SK-N-SH treated with all-trans-retinoic acid at 6 μM for 48 hours (cell line): ENCODE results near the gene LPAR2.

Experiments
- ARNTL ChIP-seq: fragments of 450-650 bp; formaldehyde crosslinking; IDR thresholded peaks from 2 replicates; pipeline ENCODE4 v1.5.0; 2020; ENCODE audit warnings: low read depth, mild to moderate bottlenecking, moderate library complexity, borderline replicate concordance
- PPARA ChIP-seq: fragments of 250-450 bp; sonication (Bioruptor Pico); IDR thresholded peaks from 2 replicates; pipeline ENCODE4 v1.5.0; 2020; ENCODE audit warnings: mild to moderate bottlenecking, borderline replicate concordance
- SNAI2 ChIP-seq: fragments of 250-450 bp; sonication (Bioruptor Pico); IDR thresholded peaks from 2 replicates; pipeline ENCODE4 v1.5.0; 2020; ENCODE audit warnings: mild to moderate bottlenecking, moderate library complexity
- ZC3H10 ChIP-seq: fragments of 250-450 bp; sonication (Bioruptor Pico); IDR thresholded peaks from 2 replicates; pipeline ENCODE4 v1.5.1; 2021; ENCODE audit warnings: mild to moderate bottlenecking, moderate library complexity
- ZFP3 ChIP-seq: fragments of 250-450 bp; sonication (Bioruptor Pico); IDR thresholded peaks from 2 replicates; pipeline ENCODE4 v1.5.0; 2020; ENCODE audit warnings: mild to moderate bottlenecking, moderate library complexity
- TF ChIP-seq, protein P1 (sequence below): fragments of 250-450 bp; sonication (Bioruptor Pico); IDR thresholded peaks from 2 replicates; pipeline ENCODE4 v1.5.1; 2021; ENCODE audit warnings: mild to moderate bottlenecking, moderate library complexity
- TF ChIP-seq, protein P2 (sequence below): fragments of 250-450 bp; sonication (Bioruptor Pico); IDR thresholded peaks from 2 replicates; pipeline ENCODE4 v1.8.0; 2021; ENCODE audit warnings: low read depth, mild to moderate bottlenecking, moderate library complexity, borderline replicate concordance
- TF ChIP-seq, protein P3 (sequence below): fragments of 250-450 bp; sonication (Bioruptor Pico); IDR thresholded peaks from 2 replicates; pipeline ENCODE4 v1.8.0; 2020; ENCODE audit warnings: mild to moderate bottlenecking, moderate library complexity, borderline replicate concordance

DNA sequence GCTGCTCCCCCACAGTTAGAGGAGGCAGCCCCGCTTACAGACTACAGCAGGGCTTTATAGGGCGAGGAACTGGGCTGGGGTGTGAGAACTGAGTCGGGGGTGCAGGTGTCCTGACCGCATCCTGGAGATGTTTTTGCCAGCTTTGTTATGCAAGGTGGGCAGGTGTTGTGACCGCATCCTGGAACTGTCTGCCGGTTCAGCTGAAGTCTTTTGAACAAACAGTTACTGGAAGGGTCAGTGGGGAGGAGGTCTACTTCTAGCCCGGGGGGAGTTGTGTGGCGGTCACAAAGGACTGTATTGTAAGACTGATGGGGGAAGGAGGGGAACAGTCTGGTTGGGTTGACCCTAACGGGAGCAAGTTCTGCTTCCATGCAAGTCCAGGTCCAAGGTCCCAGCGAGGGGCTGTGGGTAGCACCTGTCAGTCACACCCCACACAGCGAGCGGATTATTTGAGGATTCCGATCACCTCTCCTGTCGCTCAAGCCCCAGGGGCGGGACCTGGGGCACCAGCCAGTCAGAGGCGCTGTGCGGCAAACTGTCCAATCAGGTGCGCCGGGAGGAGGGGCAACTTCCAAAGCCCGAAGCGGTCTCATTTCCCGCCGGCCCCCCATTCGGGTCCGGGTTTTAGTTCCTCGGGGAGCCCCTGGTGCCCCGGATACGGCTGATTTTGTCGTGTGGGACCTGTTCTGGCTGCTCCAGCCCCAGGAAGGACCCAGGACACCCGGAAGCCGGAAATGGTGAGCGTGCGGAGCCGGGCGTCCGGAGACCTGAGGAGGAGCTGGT lies 40.4 kb upstream of the LPAR2 start, which contains the start of gene ZNF101:
- TF ChIP-seq, protein P1, sequence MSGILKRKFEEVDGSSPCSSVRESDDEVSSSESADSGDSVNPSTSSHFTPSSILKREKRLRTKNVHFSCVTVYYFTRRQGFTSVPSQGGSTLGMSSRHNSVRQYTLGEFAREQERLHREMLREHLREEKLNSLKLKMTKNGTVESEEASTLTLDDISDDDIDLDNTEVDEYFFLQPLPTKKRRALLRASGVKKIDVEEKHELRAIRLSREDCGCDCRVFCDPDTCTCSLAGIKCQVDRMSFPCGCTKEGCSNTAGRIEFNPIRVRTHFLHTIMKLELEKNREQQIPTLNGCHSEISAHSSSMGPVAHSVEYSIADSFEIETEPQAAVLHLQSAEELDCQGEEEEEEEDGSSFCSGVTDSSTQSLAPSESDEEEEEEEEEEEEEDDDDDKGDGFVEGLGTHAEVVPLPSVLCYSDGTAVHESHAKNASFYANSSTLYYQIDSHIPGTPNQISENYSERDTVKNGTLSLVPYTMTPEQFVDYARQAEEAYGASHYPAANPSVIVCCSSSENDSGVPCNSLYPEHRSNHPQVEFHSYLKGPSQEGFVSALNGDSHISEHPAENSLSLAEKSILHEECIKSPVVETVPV (CRISPR knock-in tag) = no peak
- TF ChIP-seq ZC3H10 (CRISPR knock-in tag) = no peak
- TF ChIP-seq PPARA (CRISPR knock-in tag) = no peak
- TF ChIP-seq ARNTL (CRISPR knock-in tag) = no peak
- no peak for TF ChIP-seq SNAI2
- no peak for TF ChIP-seq ZFP3 (CRISPR knock-in tag)
- TF ChIP-seq, protein P2, sequence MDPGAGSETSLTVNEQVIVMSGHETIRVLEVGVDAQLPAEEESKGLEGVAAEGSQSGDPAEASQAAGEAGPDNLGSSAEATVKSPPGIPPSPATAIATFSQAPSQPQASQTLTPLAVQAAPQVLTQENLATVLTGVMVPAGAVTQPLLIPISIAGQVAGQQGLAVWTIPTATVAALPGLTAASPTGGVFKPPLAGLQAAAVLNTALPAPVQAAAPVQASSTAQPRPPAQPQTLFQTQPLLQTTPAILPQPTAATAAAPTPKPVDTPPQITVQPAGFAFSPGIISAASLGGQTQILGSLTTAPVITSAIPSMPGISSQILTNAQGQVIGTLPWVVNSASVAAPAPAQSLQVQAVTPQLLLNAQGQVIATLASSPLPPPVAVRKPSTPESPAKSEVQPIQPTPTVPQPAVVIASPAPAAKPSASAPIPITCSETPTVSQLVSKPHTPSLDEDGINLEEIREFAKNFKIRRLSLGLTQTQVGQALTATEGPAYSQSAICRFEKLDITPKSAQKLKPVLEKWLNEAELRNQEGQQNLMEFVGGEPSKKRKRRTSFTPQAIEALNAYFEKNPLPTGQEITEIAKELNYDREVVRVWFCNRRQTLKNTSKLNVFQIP (CRISPR knock-in tag) = no peak
- TF ChIP-seq, protein P3, sequence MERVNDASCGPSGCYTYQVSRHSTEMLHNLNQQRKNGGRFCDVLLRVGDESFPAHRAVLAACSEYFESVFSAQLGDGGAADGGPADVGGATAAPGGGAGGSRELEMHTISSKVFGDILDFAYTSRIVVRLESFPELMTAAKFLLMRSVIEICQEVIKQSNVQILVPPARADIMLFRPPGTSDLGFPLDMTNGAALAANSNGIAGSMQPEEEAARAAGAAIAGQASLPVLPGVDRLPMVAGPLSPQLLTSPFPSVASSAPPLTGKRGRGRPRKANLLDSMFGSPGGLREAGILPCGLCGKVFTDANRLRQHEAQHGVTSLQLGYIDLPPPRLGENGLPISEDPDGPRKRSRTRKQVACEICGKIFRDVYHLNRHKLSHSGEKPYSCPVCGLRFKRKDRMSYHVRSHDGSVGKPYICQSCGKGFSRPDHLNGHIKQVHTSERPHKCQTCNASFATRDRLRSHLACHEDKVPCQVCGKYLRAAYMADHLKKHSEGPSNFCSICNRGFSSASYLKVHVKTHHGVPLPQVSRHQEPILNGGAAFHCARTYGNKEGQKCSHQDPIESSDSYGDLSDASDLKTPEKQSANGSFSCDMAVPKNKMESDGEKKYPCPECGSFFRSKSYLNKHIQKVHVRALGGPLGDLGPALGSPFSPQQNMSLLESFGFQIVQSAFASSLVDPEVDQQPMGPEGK = no peak
